T1000 (cell line): ENCODE results near the gene RAD51B.

ENCODE experiments used
- DNase-seq: peaks from one replicate; lab custom pipeline; 2025; ENCODE audit warnings: mixed read lengths; lab: John Stamatoyannopoulos, UW

The RAD51B gene

GRCh38 chr14:67900231-67900630, 80.7 kb downstream of the RAD51B start:
- DNase-seq = no peak

GRCh38 chr14:67908052-67908754, 88.6 kb downstream of the RAD51B start:
- no peak for DNase-seq

- no peak for DNase-seq
Measured at GRCh38 chr14:67911562-67911961, 92.0 kb downstream of the RAD51B start.

GRCh38 chr14:67916430-67916829, 96.9 kb downstream of the RAD51B start:
- no peak for DNase-seq

- DNase-seq = no peak
Measured at GRCh38 chr14:67917006-67917405, 97.4 kb downstream of the RAD51B start.

GRCh38 chr14:67918838-67919237, 99.3 kb downstream of the RAD51B start:
- no peak for DNase-seq

GRCh38 chr14:67919259-67920032, 99.9 kb downstream of the RAD51B start:
- no peak for DNase-seq

- DNase-seq = no peak
Measured at GRCh38 chr14:67926821-67927220, 107.2 kb downstream of the RAD51B start.

GRCh38 chr14:67927244-67927643, 107.7 kb downstream of the RAD51B start:
- no peak for DNase-seq

- DNase-seq = no peak
Measured at GRCh38 chr14:67928375-67928774, 108.8 kb downstream of the RAD51B start.

GRCh38 chr14:67932708-67933246, 113.2 kb downstream of the RAD51B start:
- no peak for DNase-seq

GRCh38 chr14:67933266-67933665, 113.7 kb downstream of the RAD51B start:
- no peak for DNase-seq

- no peak for DNase-seq
Measured at GRCh38 chr14:67934087-67934486, 114.5 kb downstream of the RAD51B start.

- DNase-seq = no peak
Measured at GRCh38 chr14:67934862-67935261, 115.3 kb downstream of the RAD51B start.

GRCh38 chr14:67935371-67935770, 115.8 kb downstream of the RAD51B start:
- DNase-seq = no peak

GRCh38 chr14:67938071-67938470, 118.5 kb downstream of the RAD51B start:
- DNase-seq = no peak

GRCh38 chr14:67940486-67941455, 121.2 kb downstream of the RAD51B start:
- DNase-seq = no peak

- DNase-seq = no peak
Measured at GRCh38 chr14:67941456-67942018, 122.0 kb downstream of the RAD51B start.

- no peak for DNase-seq
Measured at GRCh38 chr14:67942080-67942710, 122.6 kb downstream of the RAD51B start.

GRCh38 chr14:67943947-67944346, 124.4 kb downstream of the RAD51B start:
- DNase-seq = peak; percentile 30

GRCh38 chr14:67944605-67945004, 125.0 kb downstream of the RAD51B start:
- no peak for DNase-seq
